RCC 7860 (cell line): ENCODE measurements around the gene CLPX.
"Not testable (repeated sequence)": the region's sequence is repeated elsewhere in the genome, so short reads cannot be mapped to it uniquely, and the experiment has no call there.

ENCODE experiments used
- DNase-seq: peaks from one replicate; pipeline ENCODE4 v3.0.0-alpha.2; 2015; ENCODE audit warnings: low spot score
- FAIRE-seq: peaks from 2 replicates; lab custom pipeline; 2012; peaks lifted over from hg19 to GRCh38; lab: Jason Lieb, UNC

CLPX gene

GRCh38 chr15:65176056-65176455, 9.1 kb downstream of the CLPX start:
- DNase-seq (no peak), FAIRE-seq (no peak)

GRCh38 chr15:65175511-65175910, 9.6 kb downstream of the CLPX start:
- peak; percentile 77 for FAIRE-seq
- peak; percentile 58 for DNase-seq

GRCh38 chr15:65174509-65174908, 10.6 kb downstream of the CLPX start:
- no peak for FAIRE-seq
- no peak for DNase-seq

- DNase-seq (no peak), FAIRE-seq (no peak)
Measured at GRCh38 chr15:65172531-65172930, 12.6 kb downstream of the CLPX start.

GRCh38 chr15:65171428-65171827, 13.7 kb downstream of the CLPX start:
- FAIRE-seq, result no peak
- no peak for DNase-seq

GRCh38 chr15:65165875-65166274, 19.3 kb downstream of the CLPX start:
- DNase-seq (no peak), FAIRE-seq (no peak)

- no peak for DNase-seq
- FAIRE-seq, result no peak
Measured at GRCh38 chr15:65164139-65164538, 21.0 kb downstream of the CLPX start.

- FAIRE-seq, result no peak
- DNase-seq, result no peak
Measured at GRCh38 chr15:65163041-65163440, 22.1 kb downstream of the CLPX start.

GRCh38 chr15:65156692-65157091, 28.4 kb downstream of the CLPX start:
- DNase-seq, result no peak
- no peak for FAIRE-seq

GRCh38 chr15:65154720-65155119, 30.4 kb downstream of the CLPX start:
- DNase-seq (no peak), FAIRE-seq (no peak)

GRCh38 chr15:65147902-65148301, 37.2 kb downstream of the CLPX start:
- DNase-seq, result no peak
- FAIRE-seq, result no peak

GRCh38 chr15:65146438-65146837, 38.7 kb downstream of the CLPX start:
- FAIRE-seq (no peak), DNase-seq (no peak)

- not testable (repeated sequence) for FAIRE-seq, DNase-seq
Measured at GRCh38 chr15:65138631-65139030, 46.5 kb downstream of the CLPX start.

GRCh38 chr15:65137893-65138292, 47.2 kb downstream of the CLPX start:
- not testable (repeated sequence) for FAIRE-seq, DNase-seq

GRCh38 chr15:65137089-65137488, 48.1 kb downstream of the CLPX start:
- not testable (repeated sequence) for DNase-seq, FAIRE-seq

- DNase-seq (no peak), FAIRE-seq (no peak)
Measured at GRCh38 chr15:65134538-65134937, 50.6 kb downstream of the CLPX start.

GRCh38 chr15:65133548-65134200, 51.5 kb downstream of the CLPX start, which contains the start of gene PDCD7:
Gene PDCD7 (minus strand): TSS chr15:65133808. CDS start chr15:65133781, 27 bp downstream.
- no peak for FAIRE-seq
- peak; percentile 82 for DNase-seq

- FAIRE-seq (no peak), DNase-seq (no peak)
Measured at GRCh38 chr15:65132878-65133547, 52.1 kb downstream of the CLPX start.

GRCh38 chr15:65130941-65131340, 54.2 kb downstream of the CLPX start:
- DNase-seq (no peak), FAIRE-seq (no peak)

- FAIRE-seq (no peak), DNase-seq (no peak)
Measured at GRCh38 chr15:65115542-65115941, 69.6 kb downstream of the CLPX start.

- no peak for FAIRE-seq
Measured at GRCh38 chr15:65115086-65115485, 70.1 kb downstream of the CLPX start, which contains the start of gene UBAP1L. Gene UBAP1L (minus strand): TSS chr15:65115200. CDS start chr15:65106215, 8,985 bp downstream.

GRCh38 chr15:65110676-65111292, 74.4 kb downstream of the CLPX start:
- DNase-seq (no peak), FAIRE-seq (no peak)

More at GRCh38 chr15:65115086-65115485, 70.1 kb downstream of the CLPX start, which contains the start of gene UBAP1L:
- no peak for DNase-seq
